Sigmoid colon (tissue), 7 donors: Measurements from ENCODE around the gene CFAP61. TPM values are rescaled to one million over a fixed set of nuclear protein-coding genes. Genes with fewer than 3 reads are reported as not detected.

Source experiments
- DNase-seq: peaks from one replicate; pipeline ENCODE4 v3.0.0-alpha.2; 2019
- H3K27ac ChIP-seq, 4 donors: fragments of 200-600 bp; sonication (generic); one replicate each; pipeline ENCODE4 v1.5.1; 2016 to 2019; ENCODE audit warnings: mild to moderate bottlenecking in 1 of 4
- H3K27me3 ChIP-seq, 3 donors: fragments of 200-600 bp; sonication (generic); one replicate each; pipeline ENCODE4 v1.5.1; 2019; ENCODE audit warnings: mild to moderate bottlenecking in 1 of 3
- H3K36me3 ChIP-seq, 4 donors: fragments of 200-600 bp; sonication (generic); one replicate each; pipeline ENCODE4 v1.5.1; 2016 to 2019
- H3K4me1 ChIP-seq, 4 donors: fragments of 200-600 bp; sonication (generic); one replicate each; pipeline ENCODE4 v1.5.1; 2017 to 2019
- H3K4me3 ChIP-seq, 4 donors: fragments of 200-600 bp; sonication (generic); one replicate each; pipeline ENCODE4 v1.5.1; 2017 to 2019; ENCODE audit warnings: mild to moderate bottlenecking in 2 of 4, moderate library complexity in 1 of 4
- H3K9me3 ChIP-seq, 4 donors: fragments of 200-600 bp in 3 of 4; sonication (generic) in 3 of 4; one replicate each; pipeline versions ENCODE4 v1.5.1 to v1.6.1; 2013 to 2019
- EP300 ChIP-seq, 4 donors: sonication (generic); formaldehyde crosslinking; IDR thresholded peaks; one replicate each; pipeline ENCODE4 v1.6.1; 2017; ENCODE audit warnings: antibody characterized with exemption in 4 of 4
- POLR2A ChIP-seq, 2 donors: fragments of 450-650 bp; IDR thresholded peaks; one replicate each; pipeline ENCODE4 v1.6.1; 2016; ENCODE audit warnings: antibody characterized with exemption in 2 of 2, mild to moderate bottlenecking in 2 of 2, moderate library complexity in 2 of 2
- POLR2AphosphoS5 ChIP-seq, 4 donors: sonication (generic); formaldehyde crosslinking; IDR thresholded peaks; one replicate each; pipeline ENCODE4 v1.6.1; 2017; ENCODE audit warnings: antibody characterized with exemption in 4 of 4
- WGBS, 2 donors: extraction: QIAGEN DNeasy Blood & Tissue Kit; methylation state at CpG; one replicate each; pipeline ENCODE4 v1.1.7; 2013; 5-methylcytosine and 5-hydroxymethylcytosine counted together
- intact Hi-C: fragments of 100-400 bp; cut with DNase I; formaldehyde crosslinking; loops from one replicate; pipeline ENCODE4 v1.15.1; 2023
- polyA plus RNA-seq, 3 donors: library from polyadenylated mRNA; stranded (reverse); fragments of 200-250 nt; gene quantifications; one replicate each; pipeline ENCODE4 v1.2.3, GENCODE V29; 2013
- total RNA-seq, 4 donors: library from RNA; depleted of rRNA; stranded (reverse); fragments of >200 nt; gene quantifications; one replicate each; pipeline ENCODE4 v1.1.0, GENCODE V29; 2016
- TF ChIP-seq, protein P1 (sequence below), 4 experiments: fragments of 450-650 bp in 3 of 4; fragments of 200-600 bp in 1 of 4; IDR thresholded peaks; one replicate each; pipeline ENCODE4 v1.5.1; 2016 to 2019; ENCODE audit warnings: antibody characterized with exemption in 4 of 4, mild to moderate bottlenecking in 3 of 4, moderate library complexity in 2 of 4
- donor health status: healthy with polysubstance abuse.
- donor health status: Bipolar disorder and iron deficiency.
- donor health status: healthy.

Gene CFAP61
- total and polyA plus RNA-seq, 7 donors: 0.15 to 2.0 (median 0.44) TPM; not detected in 3

DNA sequence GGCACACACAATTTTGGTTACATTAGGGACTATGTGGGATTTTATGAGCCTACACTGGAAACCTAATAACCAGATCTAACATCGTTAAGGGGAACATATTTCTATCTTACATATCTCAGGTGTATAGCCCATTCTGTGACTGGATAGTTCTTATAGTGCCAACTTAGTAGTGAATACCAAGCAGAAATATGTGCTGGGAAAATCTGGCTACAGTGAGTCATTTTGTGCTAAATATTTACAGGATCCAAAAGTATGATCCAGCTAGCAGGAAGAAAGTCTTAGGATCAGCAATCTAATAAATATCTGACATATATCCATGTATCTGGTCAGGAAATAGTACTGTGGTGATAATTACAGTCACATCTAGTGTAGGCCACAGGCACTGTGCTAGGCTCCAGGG lies 221.0 kb downstream of the CFAP61 start:
- no peaks in the 10 kb centered on the region for H3K36me3 ChIP-seq
- no peaks in the 10 kb centered on the region for H3K4me1 ChIP-seq
- H3K9me3 ChIP-seq: no peaks in the 10 kb centered on the region
- WGBS, 2 donors: 82 to 95% methylated on average over 1 of the region's 1 CpG
- intact Hi-C loops: no loop called here
- H3K27me3 ChIP-seq: no peaks in the 10 kb centered on the region
- no peak overlapping the region for H3K27ac ChIP-seq
- DNase-seq: no peak
- no peak for TF ChIP-seq EP300 (IDR thresholded peaks at IDR 0.05)
- TF ChIP-seq, protein P1, sequence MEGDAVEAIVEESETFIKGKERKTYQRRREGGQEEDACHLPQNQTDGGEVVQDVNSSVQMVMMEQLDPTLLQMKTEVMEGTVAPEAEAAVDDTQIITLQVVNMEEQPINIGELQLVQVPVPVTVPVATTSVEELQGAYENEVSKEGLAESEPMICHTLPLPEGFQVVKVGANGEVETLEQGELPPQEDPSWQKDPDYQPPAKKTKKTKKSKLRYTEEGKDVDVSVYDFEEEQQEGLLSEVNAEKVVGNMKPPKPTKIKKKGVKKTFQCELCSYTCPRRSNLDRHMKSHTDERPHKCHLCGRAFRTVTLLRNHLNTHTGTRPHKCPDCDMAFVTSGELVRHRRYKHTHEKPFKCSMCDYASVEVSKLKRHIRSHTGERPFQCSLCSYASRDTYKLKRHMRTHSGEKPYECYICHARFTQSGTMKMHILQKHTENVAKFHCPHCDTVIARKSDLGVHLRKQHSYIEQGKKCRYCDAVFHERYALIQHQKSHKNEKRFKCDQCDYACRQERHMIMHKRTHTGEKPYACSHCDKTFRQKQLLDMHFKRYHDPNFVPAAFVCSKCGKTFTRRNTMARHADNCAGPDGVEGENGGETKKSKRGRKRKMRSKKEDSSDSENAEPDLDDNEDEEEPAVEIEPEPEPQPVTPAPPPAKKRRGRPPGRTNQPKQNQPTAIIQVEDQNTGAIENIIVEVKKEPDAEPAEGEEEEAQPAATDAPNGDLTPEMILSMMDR (IDR thresholded peaks at IDR 0.05): no peak
- no peak overlapping the region for H3K4me3 ChIP-seq

DNA sequence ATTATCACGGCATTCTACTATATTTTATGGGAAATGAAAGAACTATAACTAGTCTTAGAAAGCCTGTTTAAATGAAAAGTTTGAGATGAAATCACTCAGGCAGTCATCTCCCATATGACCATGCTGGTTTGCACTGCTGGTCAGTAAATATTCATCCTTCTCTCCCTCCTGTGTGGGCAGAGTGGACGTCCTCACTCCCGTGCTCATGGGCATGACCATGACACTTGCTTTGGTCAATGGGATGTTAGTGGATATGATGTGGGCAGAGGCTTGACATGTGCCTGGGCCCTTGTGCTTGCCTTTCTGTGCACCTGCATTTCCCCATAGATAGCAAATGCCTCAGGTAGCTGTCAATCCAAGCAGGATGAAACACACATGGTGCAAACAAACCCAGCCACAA lies 222.5 kb downstream of the CFAP61 start:
- no peak for DNase-seq
- WGBS, 2 donors: 93 to 94% methylated on average over 3 of the region's 3 CpGs
- Histone ChIP-seq H3K9me3 (no peaks in the 10 kb centered on the region), H3K27me3 (no peaks in the 10 kb centered on the region), H3K36me3 (no peaks in the 10 kb centered on the region), H3K4me1 (no peaks in the 10 kb centered on the region), H3K27ac (no peak overlapping the region), H3K4me3 (no peak overlapping the region)
- intact Hi-C loops: no loop called here
- no peak for TF ChIP-seq POLR2AphosphoS5 (IDR thresholded peaks at IDR 0.05)
- no peak for TF ChIP-seq POLR2A (IDR thresholded peaks at IDR 0.05)
- TF ChIP-seq EP300 (IDR thresholded peaks at IDR 0.05): no peak
- TF ChIP-seq, protein P1 (IDR thresholded peaks at IDR 0.05): no peak

DNA sequence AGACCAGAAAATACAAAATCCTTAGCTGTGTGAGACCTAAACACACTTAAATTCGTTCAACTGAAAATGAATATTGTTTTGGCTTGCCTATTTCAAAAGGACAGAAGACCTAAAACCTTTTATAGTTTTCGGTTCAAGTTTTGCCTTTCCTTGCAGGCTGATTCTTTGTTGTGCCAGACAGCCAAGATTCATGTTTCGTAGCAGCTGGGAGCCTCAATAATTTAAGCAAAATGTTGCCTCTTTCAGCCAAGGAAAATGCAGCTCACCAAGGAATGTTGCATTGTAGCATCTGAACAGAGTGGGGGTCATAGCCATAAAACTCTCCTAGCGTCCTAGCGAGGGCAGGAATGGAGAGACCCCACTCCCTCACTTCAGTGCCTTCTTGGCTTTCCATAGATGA lies 223.3 kb downstream of the CFAP61 start:
- H3K27ac ChIP-seq: no peak overlapping the region
- no peak for DNase-seq
- H3K36me3 ChIP-seq: no peaks in the 10 kb centered on the region
- no peak overlapping the region for H3K4me3 ChIP-seq
- H3K27me3 ChIP-seq: no peaks in the 10 kb centered on the region
- H3K9me3 ChIP-seq: no peaks in the 10 kb centered on the region
- intact Hi-C loops: no loop called here
- WGBS, 2 donors: 72 to 73% methylated on average over 5 of the region's 5 CpGs
- no peaks in the 10 kb centered on the region for H3K4me1 ChIP-seq
- TF ChIP-seq POLR2A (IDR thresholded peaks at IDR 0.05) (no peak), EP300 (IDR thresholded peaks at IDR 0.05) (no peak)

DNA sequence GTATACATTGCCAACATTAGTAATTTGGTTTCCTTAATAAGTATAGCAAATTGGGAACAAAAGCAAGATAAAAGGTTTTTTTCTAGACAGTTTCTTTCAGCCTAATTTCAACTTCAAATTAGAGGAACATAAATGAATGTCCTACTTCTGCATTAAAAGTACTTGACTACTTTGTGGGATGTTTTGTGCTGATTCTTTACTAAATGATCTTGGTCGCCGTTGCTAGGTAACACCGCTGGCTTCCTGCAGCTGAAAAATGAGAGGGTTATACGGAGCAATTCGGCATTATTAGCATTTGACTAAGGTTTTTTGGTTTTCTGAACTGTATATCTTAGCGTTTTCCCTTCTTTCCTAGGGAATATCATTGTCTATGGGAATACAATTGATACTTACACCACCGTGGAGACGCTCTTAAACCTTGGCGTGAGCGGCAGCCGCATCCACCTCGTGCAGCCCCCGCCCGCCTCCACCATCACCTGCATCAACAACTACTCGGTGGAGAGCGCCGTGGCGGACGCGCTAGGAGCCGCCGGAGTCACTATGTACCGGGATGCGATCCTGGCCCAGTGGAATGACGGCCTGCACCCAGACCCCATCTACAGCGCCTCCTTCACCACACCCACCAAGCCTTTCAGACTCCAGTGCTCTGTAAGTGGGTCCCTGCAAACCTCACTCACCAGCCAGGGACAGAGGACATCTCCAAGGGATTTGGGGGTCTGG lies 224.6 kb downstream of the CFAP61 start:
- no peaks in the 10 kb centered on the region for H3K36me3 ChIP-seq
- H3K27me3 ChIP-seq: no peaks in the 10 kb centered on the region
- no peaks in the 10 kb centered on the region for H3K4me1 ChIP-seq
- no peak overlapping the region for H3K27ac ChIP-seq
- intact Hi-C loops: no loop called here
- TF ChIP-seq POLR2AphosphoS5 (IDR thresholded peaks at IDR 0.05) (no peak), EP300 (IDR thresholded peaks at IDR 0.05) (no peak), POLR2A (IDR thresholded peaks at IDR 0.05) (no peak)
- TF ChIP-seq, protein P1 (IDR thresholded peaks at IDR 0.05): no peak
- WGBS, 2 donors: 26 to 60% methylated on average over 26 of the region's 26 CpGs
- no peak for DNase-seq
- no peaks in the 10 kb centered on the region for H3K9me3 ChIP-seq
- no peak overlapping the region for H3K4me3 ChIP-seq

DNA sequence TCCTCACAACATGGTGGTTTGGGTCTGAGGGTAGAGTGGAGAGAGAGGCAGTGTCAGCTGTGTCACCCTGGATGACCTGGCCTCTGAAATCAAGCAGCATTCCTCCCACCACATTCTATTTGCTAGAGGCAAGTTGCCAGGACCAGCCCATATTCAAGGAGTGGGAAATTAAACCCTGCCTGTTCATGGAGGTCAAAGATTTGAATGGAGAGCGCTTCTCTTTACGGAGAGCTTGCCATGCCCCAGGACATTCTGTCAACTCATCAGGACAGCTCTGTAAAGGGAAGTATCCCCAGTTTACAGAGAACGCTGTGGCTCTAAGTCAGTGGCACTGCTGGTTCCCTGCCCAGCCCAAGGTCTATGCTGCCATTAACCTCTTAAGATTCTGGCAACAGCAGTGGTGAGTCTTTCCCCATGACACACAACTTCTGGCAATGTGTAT lies 225.6 kb downstream of the CFAP61 start:
- DNase-seq: no peak
- no peaks in the 10 kb centered on the region for H3K9me3 ChIP-seq
- TF ChIP-seq POLR2AphosphoS5 (IDR thresholded peaks at IDR 0.05): no peak
- TF ChIP-seq, protein P1 (IDR thresholded peaks at IDR 0.05): no peak
- TF ChIP-seq EP300 (IDR thresholded peaks at IDR 0.05): no peak
- TF ChIP-seq POLR2A (IDR thresholded peaks at IDR 0.05): no peak
- H3K27me3 ChIP-seq: no peaks in the 10 kb centered on the region
- H3K4me1 ChIP-seq: no peaks in the 10 kb centered on the region
- 85 to 86% methylated on average over 3 of the region's 3 CpGs for WGBS, 2 donors
- no peaks in the 10 kb centered on the region for H3K36me3 ChIP-seq
- H3K4me3 ChIP-seq: no peak overlapping the region
- intact Hi-C loops: no loop called here
- no peak overlapping the region for H3K27ac ChIP-seq
